GM12865 (cell line): ENCODE measurements around the gene KCNK2.

Experiments
- DNase-seq: peaks from one replicate; pipeline ENCODE4 v3.0.0; 2010; ENCODE audit warnings: low read depth
- H3K4me3 ChIP-seq: 2 replicates; pipeline ENCODE4 v1.5.1; 2011; ENCODE audit warnings: mild to moderate bottlenecking, low read depth, low read length, control low read depth
- TF ChIP-seq, protein P1 (sequence below): IDR thresholded peaks from 2 replicates; pipeline ENCODE4 v1.5.1; 2011; ENCODE audit warnings: low read length, control low read depth, low read depth, inconsistent platforms; ENCODE audit not compliant: insufficient read depth; ENCODE audit errors: missing control alignments

KCNK2 gene

GRCh38 chr1:215241451-215241850 lies 158.9 kb downstream of the KCNK2 start:
- no peak overlapping the region for H3K4me3 ChIP-seq
- TF ChIP-seq, protein P1, sequence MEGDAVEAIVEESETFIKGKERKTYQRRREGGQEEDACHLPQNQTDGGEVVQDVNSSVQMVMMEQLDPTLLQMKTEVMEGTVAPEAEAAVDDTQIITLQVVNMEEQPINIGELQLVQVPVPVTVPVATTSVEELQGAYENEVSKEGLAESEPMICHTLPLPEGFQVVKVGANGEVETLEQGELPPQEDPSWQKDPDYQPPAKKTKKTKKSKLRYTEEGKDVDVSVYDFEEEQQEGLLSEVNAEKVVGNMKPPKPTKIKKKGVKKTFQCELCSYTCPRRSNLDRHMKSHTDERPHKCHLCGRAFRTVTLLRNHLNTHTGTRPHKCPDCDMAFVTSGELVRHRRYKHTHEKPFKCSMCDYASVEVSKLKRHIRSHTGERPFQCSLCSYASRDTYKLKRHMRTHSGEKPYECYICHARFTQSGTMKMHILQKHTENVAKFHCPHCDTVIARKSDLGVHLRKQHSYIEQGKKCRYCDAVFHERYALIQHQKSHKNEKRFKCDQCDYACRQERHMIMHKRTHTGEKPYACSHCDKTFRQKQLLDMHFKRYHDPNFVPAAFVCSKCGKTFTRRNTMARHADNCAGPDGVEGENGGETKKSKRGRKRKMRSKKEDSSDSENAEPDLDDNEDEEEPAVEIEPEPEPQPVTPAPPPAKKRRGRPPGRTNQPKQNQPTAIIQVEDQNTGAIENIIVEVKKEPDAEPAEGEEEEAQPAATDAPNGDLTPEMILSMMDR = no peak
- DNase-seq = no peak

- TF ChIP-seq, protein P1 = no peak
- no peak overlapping the region for H3K4me3 ChIP-seq
- no peak for DNase-seq
These were observed 161.0 kb downstream of the KCNK2 start for GRCh38 chr1:215243345-215244054.

GRCh38 chr1:215250913-215251312 lies 168.4 kb downstream of the KCNK2 start:
- TF ChIP-seq, protein P1 = no peak
- DNase-seq = no peak
- H3K4me3 ChIP-seq = no peak overlapping the region

GRCh38 chr1:215251428-215251827 lies 168.9 kb downstream of the KCNK2 start:
- TF ChIP-seq, protein P1 = no peak
- DNase-seq = no peak
- H3K4me3 ChIP-seq = no peak overlapping the region

GRCh38 chr1:215252164-215252563 lies 169.6 kb downstream of the KCNK2 start:
- TF ChIP-seq, protein P1 = no peak
- no peak overlapping the region for H3K4me3 ChIP-seq
- DNase-seq = no peak

- no peak for DNase-seq
- TF ChIP-seq, protein P1 = no peak
These were observed 174.6 kb downstream of the KCNK2 start for GRCh38 chr1:215256936-215257679.

More at GRCh38 chr1:215256936-215257679, 174.6 kb downstream of the KCNK2 start:
- no peak overlapping the region for H3K4me3 ChIP-seq
